Hepatocyte (in vitro differentiated cells): Measurements from ENCODE around the gene CLEC16A. TPM values are rescaled to one million over a fixed set of nuclear protein-coding genes. Genes with fewer than 3 reads are reported as not detected.
"Not testable (repeated sequence)": the region's sequence is repeated elsewhere in the genome, so short reads cannot be mapped to it uniquely, and the experiment has no call there.

Experiments used
- DNase-seq: peaks from one replicate; pipeline ENCODE4 v3.0.0-alpha.2; 2016; ENCODE audit warnings: low spot score
- H2AFZ ChIP-seq: fragments of 200-600 bp; sonication (generic); 2 replicates; pipeline ENCODE4 v1.6.0; 2016; ENCODE audit warnings: antibody characterized with exemption, mild to moderate bottlenecking
- H3K27ac ChIP-seq: fragments of 200-600 bp; sonication (generic); 2 replicates; pipeline ENCODE4 v1.5.1; 2016; ENCODE audit warnings: mild to moderate bottlenecking
- H3K27me3 ChIP-seq: fragments of 200-600 bp; sonication (generic); 2 replicates; pipeline ENCODE4 v1.6.1; 2016
- H3K36me3 ChIP-seq: fragments of 200-600 bp; sonication (generic); replicated peaks from 2 replicates; pipeline ENCODE4 v1.5.1; 2016; ENCODE audit warnings: low read depth; ENCODE audit not compliant: insufficient read depth
- H3K4me1 ChIP-seq: fragments of 200-600 bp; sonication (generic); 2 replicates; pipeline ENCODE4 v1.5.1; 2016; ENCODE audit warnings: mild to moderate bottlenecking, moderate library complexity; ENCODE audit not compliant: insufficient read depth
- H3K4me2 ChIP-seq: fragments of 200-600 bp; sonication (generic); 2 replicates; pipeline ENCODE4 v1.6.0; 2016
- H3K4me3 ChIP-seq: fragments of 200-600 bp; sonication (generic); 2 replicates; pipeline ENCODE4 v1.5.1; 2016; ENCODE audit warnings: mild to moderate bottlenecking
- H3K79me2 ChIP-seq: fragments of 200-600 bp; sonication (generic); 2 replicates; pipeline ENCODE4 v1.6.0; 2017; ENCODE audit warnings: mild to moderate bottlenecking
- H3K9me2 ChIP-seq: fragments of 200-600 bp; sonication (generic); replicated peaks from 2 replicates; pipeline ENCODE4 v1.6.0; 2017; ENCODE audit warnings: mild to moderate bottlenecking; ENCODE audit not compliant: insufficient read depth
- H3K9me3 ChIP-seq: fragments of 200-600 bp; sonication (generic); 2 replicates; pipeline ENCODE4 v1.5.1; 2016; ENCODE audit warnings: low read depth, mild to moderate bottlenecking
- H4K20me1 ChIP-seq: fragments of 200-600 bp; sonication (generic); 2 replicates; pipeline ENCODE4 v1.6.0; 2016; ENCODE audit warnings: mild to moderate bottlenecking; ENCODE audit not compliant: insufficient read depth, poor library complexity, severe bottlenecking
- CTCF ChIP-seq: fragments of 200-600 bp; sonication (generic); IDR thresholded peaks from 2 replicates; pipeline ENCODE4 v1.5.1; 2016; ENCODE audit warnings: antibody characterized with exemption, mild to moderate bottlenecking; ENCODE audit not compliant: poor library complexity
- EZH2 ChIP-seq: fragments of 200-600 bp; sonication (generic); IDR thresholded peaks from 2 replicates; pipeline ENCODE4 v1.6.1; 2016; ENCODE audit warnings: antibody characterized with exemption, mild to moderate bottlenecking, borderline replicate concordance
- EZH2phosphoT487 ChIP-seq: fragments of 200-600 bp; sonication (generic); IDR thresholded peaks from one replicate; pipeline ENCODE4 v1.6.1; 2018; ENCODE audit warnings: antibody characterized with exemption, mild to moderate bottlenecking, low read depth, moderate library complexity; ENCODE audit not compliant: unreplicated experiment, severe bottlenecking
- WGBS: methylation state at CpG from one replicate; pipeline ENCODE4 v1.1.6; 2016; ENCODE audit warnings: low lambda C conversion rate; ENCODE audit errors: missing lambda C conversion rate; 5-methylcytosine and 5-hydroxymethylcytosine counted together
- polyA plus RNA-seq: library from polyadenylated mRNA; unstranded; fragments of >200 nt; fragmentation: Nextera tagmentation; extraction: Ambion mirVana; gene quantifications from 2 replicates; pipeline ENCODE4 v1.2.1, GENCODE V29; 2016
- total RNA-seq: library from RNA; depleted of rRNA; stranded (reverse); fragments of >200 nt; gene quantifications from 2 replicates; pipeline ENCODE4 v1.2.3, GENCODE V29; 2014

CLEC16A gene
- total and polyA plus RNA-seq, 2 experiments from 2014 or later = 22.3 to 22.6 TPM

- Histone ChIP-seq H3K36me3 (no peaks in the 10 kb centered on the region), H3K79me2 (peaks cover 4% of the 10 kb centered on the region), H3K27ac (no peak overlapping the region), H4K20me1 (peaks cover 6% of the 10 kb centered on the region), H3K4me2 (no peak overlapping the region), H3K27me3 (no peaks in the 10 kb centered on the region), H3K4me1 (no peaks in the 10 kb centered on the region), H3K9me2 (no peaks in the 10 kb centered on the region), H3K9me3 (no peaks in the 10 kb centered on the region), H3K4me3 (no peak overlapping the region), H2AFZ (no peak overlapping the region)
- no peak for DNase-seq
- TF ChIP-seq CTCF (no peak), EZH2 (no peak)
- 95% methylated on average over 5 of the region's 5 CpGs for WGBS
These were observed 17.5 kb upstream of the CLEC16A start for GRCh38 chr16:10926867-10927266.

- no peak overlapping the region for H2AFZ ChIP-seq
- H3K9me2 ChIP-seq = no peaks in the 10 kb centered on the region
- H4K20me1 ChIP-seq = peaks cover 11% of the 10 kb centered on the region
- no peak overlapping the region for H3K4me2 ChIP-seq
- H3K79me2 ChIP-seq = peaks cover 5% of the 10 kb centered on the region
- TF ChIP-seq EZH2phosphoT487 (no peak), CTCF (no peak), EZH2 (no peak)
- no peak overlapping the region for H3K4me3 ChIP-seq
- H3K4me1 ChIP-seq = no peaks in the 10 kb centered on the region
- H3K27me3 ChIP-seq = no peaks in the 10 kb centered on the region
- no peak for DNase-seq
- H3K36me3 ChIP-seq = no peaks in the 10 kb centered on the region
- no peak overlapping the region for H3K27ac ChIP-seq
- WGBS = 98% methylated on average over 11 of the region's 11 CpGs
- no peaks in the 10 kb centered on the region for H3K9me3 ChIP-seq
These were observed 16.8 kb upstream of the CLEC16A start for GRCh38 chr16:10927497-10928112.

- not testable (repeated sequence) for DNase-seq
These were observed 15.3 kb upstream of the CLEC16A start for GRCh38 chr16:10929097-10929496.

GRCh38 chr16:10929853-10930754 is 14.3 kb upstream of the CLEC16A start:
- H3K9me2 ChIP-seq = no peaks in the 10 kb centered on the region
- peaks cover 24% of the 10 kb centered on the region for H3K79me2 ChIP-seq
- no peak overlapping the region for H3K4me2 ChIP-seq
- no peaks in the 10 kb centered on the region for H3K9me3 ChIP-seq
- H3K4me1 ChIP-seq = no peaks in the 10 kb centered on the region
- H3K36me3 ChIP-seq = no peaks in the 10 kb centered on the region
- no peaks in the 10 kb centered on the region for H3K27me3 ChIP-seq
- TF ChIP-seq EZH2phosphoT487 = no peak
- no peak for TF ChIP-seq CTCF
- no peak for TF ChIP-seq EZH2
- 96% methylated on average over 15 of the region's 15 CpGs for WGBS
- H3K27ac ChIP-seq = no peak overlapping the region
- DNase-seq = no peak
- no peak overlapping the region for H2AFZ ChIP-seq
- H4K20me1 ChIP-seq = peaks cover 33% of the 10 kb centered on the region
- no peak overlapping the region for H3K4me3 ChIP-seq

More at GRCh38 chr16:10929097-10929496, 15.3 kb upstream of the CLEC16A start:
- Histone ChIP-seq H4K20me1 (peaks cover 24% of the 10 kb centered on the region), H3K79me2 (peaks cover 14% of the 10 kb centered on the region)
- H2AFZ ChIP-seq, H3K4me3 ChIP-seq, H3K9me2 ChIP-seq, H3K4me1 ChIP-seq, H3K27me3 ChIP-seq, H3K4me2 ChIP-seq, H3K36me3 ChIP-seq, H3K27ac ChIP-seq, H3K9me3 ChIP-seq: not testable (repeated sequence)
- WGBS = 90% methylated on average over 12 of the region's 12 CpGs
